GM12874 (cell line): ENCODE data around the gene KCNK7.

Source experiments
- CTCF ChIP-seq: IDR thresholded peaks from 2 replicates; pipeline ENCODE4 v1.5.1; 2011; ENCODE audit warnings: low read depth, mild to moderate bottlenecking, control low read depth, low read length, moderate library complexity; ENCODE audit not compliant: insufficient read depth

KCNK7 gene

GRCh38 chr11:65558002-65558929, 37.3 kb downstream of the KCNK7 start, which contains the start of gene LTBP3:
TSS of gene LTBP3 (minus strand) at chr11:65558359. CDS start at chr11:65557959, 400 bp downstream.
- no peak for TF ChIP-seq CTCF

DNA sequence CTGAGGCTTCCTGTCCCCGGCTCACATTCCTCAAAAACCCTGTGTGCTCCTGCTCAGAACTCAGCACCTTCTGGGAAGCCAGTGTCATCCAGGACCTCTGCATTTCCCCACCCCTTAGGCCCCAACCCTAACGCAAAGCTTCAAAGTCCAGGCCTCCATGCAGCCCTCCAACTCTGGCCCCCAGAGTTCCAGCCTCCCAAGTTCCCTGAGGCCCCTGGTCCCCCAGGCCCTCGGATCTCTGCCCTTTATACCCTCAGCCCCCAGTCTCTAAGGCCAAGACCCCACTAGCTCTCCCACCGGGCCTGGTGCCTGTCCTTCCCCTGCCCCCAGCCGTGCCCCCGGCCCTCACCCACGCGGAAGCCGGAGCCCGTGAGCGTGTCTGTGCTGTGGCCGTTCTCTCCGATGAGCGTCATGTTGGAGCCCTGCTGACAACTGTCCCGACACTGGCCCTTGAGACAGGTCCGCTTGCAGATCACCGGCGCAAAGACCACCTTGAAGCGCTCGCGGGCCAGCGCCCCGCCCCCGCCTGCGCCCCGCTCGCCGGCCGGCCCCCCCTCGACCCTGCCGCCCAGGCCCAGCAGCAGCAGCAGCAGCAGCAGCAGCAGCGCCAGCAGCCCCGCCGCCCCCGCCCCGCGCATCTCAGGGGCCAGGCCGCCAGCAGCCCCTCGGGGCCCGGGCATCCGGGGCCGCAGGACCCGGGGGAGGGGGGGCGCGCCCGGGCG, 38.2 kb downstream of the KCNK7 start:
- TF ChIP-seq CTCF = no peak

DNA sequence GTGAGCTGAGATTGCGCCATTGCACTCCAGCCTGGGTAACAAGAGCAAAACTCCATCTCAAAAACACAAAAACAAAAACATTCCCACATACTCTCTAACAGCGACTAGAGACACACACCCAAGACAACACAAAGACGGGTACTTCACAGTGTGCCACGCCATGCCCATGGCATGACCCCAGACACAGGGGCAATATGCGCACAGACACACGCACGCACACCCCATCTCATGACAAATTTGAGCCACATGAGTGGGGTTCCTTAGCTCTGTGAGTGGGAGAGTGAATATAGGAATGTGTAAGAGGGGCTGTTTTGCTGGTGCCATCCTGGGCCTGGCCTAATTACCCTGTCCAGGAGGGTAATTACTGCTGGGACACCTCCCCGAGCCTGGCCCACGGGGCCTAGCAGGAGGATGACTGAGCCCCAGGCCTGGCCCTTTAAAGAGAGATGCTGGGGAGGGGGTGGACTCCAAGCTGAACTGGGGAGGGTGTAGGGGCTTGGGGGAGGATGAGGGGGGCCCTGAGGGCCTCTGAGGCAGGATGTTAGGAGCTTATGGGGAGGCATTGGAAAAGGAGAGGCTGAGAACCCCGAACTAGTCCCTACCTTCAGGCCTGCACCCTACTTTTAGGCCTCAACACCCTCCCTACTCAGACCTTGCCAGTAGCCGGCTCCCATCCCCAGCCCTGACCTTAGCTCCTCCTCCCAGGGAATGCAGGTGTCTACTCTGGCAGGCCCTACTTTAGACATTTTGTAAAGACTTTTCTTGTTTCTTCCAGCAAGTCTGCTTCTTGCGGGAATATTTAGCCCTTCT, 38.9 kb downstream of the KCNK7 start:
- no peak for TF ChIP-seq CTCF

DNA sequence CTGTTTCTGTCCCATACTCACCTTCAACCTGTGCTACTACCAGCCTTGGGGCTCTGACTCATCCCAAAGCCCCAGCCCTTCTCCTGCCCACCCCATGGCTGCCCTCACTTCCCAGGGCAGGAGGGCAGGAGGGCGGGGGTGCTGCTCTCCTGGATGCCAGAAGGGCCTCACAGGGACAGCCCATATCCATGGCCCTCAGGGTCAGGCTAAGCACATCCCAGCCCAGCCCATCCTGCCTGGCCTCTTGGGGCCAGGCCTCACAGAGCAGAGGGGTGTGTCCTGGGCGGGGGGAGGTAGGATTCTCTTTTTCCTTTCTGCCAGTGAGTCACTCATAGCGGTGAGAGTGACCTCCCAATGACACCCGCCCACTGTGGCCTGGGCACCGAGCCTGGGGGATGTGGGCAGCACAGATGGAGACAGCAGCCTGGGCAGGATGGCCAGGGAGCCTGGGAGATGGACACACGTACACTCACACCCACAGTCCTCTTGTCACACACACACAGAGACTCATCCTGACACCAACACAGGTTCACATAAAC, 39.8 kb downstream of the KCNK7 start:
- TF ChIP-seq CTCF = no peak

DNA sequence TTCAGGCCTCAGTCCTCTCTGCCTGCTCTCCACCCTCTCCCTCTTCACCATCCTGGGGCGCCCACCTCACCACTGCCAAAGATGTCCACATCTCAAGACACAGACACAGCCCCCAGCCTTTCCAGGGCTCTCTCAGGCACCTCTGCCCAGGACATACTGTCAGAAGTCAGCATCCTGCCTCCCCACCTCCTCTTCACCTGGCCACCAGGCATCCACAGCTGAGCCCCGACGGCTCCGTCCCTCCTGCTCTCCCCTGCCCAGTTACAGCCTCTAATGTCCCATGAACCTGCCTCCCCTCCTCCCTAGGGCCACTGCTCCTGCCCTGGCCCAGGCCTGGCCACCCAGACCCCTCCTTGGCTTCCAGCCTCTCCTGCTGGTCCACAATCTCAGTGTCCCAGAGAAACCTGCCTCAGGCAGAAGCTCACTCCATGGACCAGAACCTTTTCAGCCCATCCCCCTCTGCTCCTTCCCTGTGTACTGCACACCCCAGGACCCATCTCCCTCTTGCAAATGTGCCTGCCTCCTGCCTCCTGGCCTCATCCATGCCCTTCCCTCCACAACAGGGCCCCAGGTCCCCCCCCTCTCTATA, 40.7 kb downstream of the KCNK7 start:
- TF ChIP-seq CTCF = no peak

DNA sequence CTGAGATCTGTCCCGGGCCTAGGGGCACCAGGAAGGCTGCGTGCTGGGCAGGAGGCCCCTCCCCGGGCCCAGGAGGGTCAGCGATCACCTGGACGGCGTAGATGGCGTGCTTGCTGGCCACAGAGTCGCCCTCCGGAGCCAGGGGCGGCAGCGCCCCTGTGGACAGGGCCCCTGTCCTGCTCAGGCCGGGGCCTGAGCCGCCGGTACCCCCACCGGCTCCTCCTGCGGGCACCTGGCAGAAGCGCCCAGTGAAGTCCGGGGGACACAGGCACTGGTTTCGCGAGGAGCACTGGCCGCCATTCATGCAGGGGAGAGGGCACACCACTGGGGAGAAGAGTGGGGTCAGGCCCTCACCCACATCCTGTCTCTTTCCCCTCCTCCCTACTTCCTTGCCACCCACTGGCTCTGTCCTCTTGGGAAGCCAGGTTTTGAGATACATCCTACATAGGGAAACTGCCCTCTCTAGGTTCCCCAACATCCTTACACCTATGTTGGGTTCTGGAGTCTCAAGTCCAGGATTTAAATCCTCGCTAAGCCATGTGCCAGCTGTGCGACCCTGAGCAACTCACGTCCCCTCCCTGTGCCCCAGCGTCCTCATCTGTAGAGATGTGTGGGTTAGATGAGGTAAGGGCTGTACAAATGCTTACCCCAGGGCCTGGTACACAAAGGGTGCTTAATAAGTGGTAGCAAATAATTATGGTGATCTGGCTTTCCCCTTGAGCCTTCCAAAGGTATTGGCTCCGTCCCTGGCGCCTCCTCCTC, 41.4 kb downstream of the KCNK7 start:
- no peak for TF ChIP-seq CTCF
